Skeletal muscle tissue (tissue), 4 donors: ENCODE measurements around the gene KRT78. TPM values are rescaled to one million over a fixed set of nuclear protein-coding genes. Genes with fewer than 3 reads are reported as not detected.

ENCODE experiments used
- H3K27ac ChIP-seq: one replicate; pipeline ENCODE4 v1.7.0; 2013; ENCODE audit warnings: mild to moderate bottlenecking, low read depth, low read length, inconsistent platforms
- H3K27me3 ChIP-seq, 3 donors: one replicate each; pipeline ENCODE4 v1.7.0; 2013; ENCODE audit warnings: low read length in 3 of 3; ENCODE audit not compliant: control insufficient read depth in 3 of 3, insufficient read depth in 3 of 3
- H3K36me3 ChIP-seq, 3 donors: one replicate each; pipeline ENCODE4 v1.7.0; 2013; ENCODE audit warnings: low read length in 3 of 3; ENCODE audit not compliant: control insufficient read depth in 3 of 3, insufficient read depth in 3 of 3
- H3K4me1 ChIP-seq, 3 donors: one replicate each; pipeline ENCODE4 v1.7.0; 2013; ENCODE audit warnings: low read length in 3 of 3, mild to moderate bottlenecking in 3 of 3; ENCODE audit not compliant: control insufficient read depth in 3 of 3, insufficient read depth in 3 of 3
- H3K4me3 ChIP-seq, 3 donors: one replicate each; pipeline ENCODE4 v1.7.0; 2013; ENCODE audit warnings: low read length in 3 of 3
- H3K9ac ChIP-seq, 3 donors: one replicate each; pipeline ENCODE4 v1.7.0; 2013; ENCODE audit warnings: low read length in 3 of 3, mild to moderate bottlenecking in 3 of 3, moderate library complexity in 2 of 3, low read depth in 1 of 3
- H3K9me3 ChIP-seq, 3 donors: one replicate each; pipeline ENCODE4 v1.7.0; 2013; ENCODE audit warnings: low read length in 3 of 3; ENCODE audit not compliant: control insufficient read depth in 3 of 3
- total RNA-seq: library from RNA; depleted of rRNA; stranded (reverse); fragments of >200 nt; gene quantifications from one replicate; pipeline ENCODE4 v1.2.3, GENCODE V29; 2014
- donor health status: Osteomylitis.

Gene KRT78
- total RNA-seq, 1 donor from 2014 or later = not detected

DNA sequence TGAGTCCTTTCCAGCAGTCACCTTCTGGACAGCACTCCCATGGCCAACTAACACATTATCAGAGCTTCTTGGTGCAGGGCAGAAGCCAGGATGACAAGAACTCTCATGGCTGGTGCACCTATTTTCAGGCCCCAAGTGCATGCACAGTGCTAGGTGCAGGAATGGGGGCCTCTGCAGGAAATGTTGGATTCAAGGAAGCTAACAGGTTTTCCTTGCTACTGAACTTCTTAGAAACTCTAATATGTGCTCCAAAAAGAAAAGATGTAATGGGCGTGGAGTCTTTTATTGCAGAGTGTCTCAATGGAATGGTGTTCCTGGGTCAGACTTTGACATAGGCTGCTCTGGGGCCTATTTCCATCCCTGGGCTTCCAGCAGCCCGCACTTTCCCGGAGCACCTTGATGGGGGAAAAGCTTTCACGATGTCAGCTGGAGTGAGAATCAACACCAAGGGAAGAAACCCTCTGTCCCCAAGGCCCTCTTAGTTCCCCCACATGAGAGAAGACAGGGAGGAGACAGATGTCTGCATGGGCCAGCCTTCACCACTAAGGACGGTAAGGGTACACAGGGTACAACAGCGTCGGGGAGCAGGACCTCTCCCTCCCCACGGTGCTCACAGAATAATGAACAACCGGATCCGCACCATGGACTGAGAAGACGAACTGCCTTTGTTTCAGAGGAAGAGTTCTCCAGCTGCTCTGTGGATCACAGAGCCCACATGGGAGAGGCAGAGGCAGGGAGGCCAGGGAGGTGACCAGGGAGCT, 59.7 kb downstream of the KRT78 start:
- no peak overlapping the region for H3K4me3 ChIP-seq
- H3K27me3 ChIP-seq = peaks cover 31 to 46% (median 42%) of the 10 kb centered on the region in 3 donors
- no peaks in the 10 kb centered on the region for H3K36me3 ChIP-seq
- H3K27ac ChIP-seq = no peak overlapping the region
- H3K9me3 ChIP-seq = no peaks in the 10 kb centered on the region
- no peak overlapping the region for H3K9ac ChIP-seq
- no peaks in the 10 kb centered on the region for H3K4me1 ChIP-seq

DNA sequence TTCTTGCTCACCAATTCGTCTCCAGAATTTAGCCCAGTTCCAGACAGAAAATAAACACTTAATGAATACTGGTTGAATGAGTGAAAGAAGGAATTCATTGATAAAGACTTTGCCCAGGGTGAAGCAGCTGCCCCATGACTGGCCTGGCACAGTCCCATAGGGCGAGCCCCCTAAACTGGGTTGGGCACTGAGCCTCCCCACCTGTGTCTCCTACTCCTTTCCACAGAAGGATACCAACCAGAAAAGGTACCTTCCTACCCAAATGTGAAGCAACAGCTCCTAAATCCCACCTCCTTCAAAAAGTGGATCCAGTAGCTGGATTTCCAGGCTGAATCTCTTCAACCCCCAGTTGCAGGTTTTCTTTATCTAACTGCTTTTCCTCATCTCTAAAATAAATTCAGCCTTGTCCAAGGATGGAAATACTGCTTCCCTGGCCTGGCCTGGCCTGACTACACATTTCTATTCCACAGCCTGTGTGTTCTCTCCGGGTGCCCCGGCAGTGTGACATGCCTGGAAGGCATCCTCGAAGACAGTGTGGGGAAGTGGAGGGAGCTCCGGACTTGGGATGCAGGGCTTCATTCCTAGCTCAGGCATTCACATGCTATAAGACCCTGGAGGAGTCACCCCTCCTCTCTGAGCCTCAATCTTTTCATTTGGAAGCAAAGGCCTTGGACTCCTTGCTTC, 60.5 kb downstream of the KRT78 start:
- Histone ChIP-seq H3K27ac (no peak overlapping the region), H3K4me3 (no peak overlapping the region), H3K36me3 (no peaks in the 10 kb centered on the region), H3K4me1 (no peaks in the 10 kb centered on the region), H3K27me3 (peaks cover 29 to 46% (median 40%) of the 10 kb centered on the region in 3 donors), H3K9me3 (no peaks in the 10 kb centered on the region), H3K9ac (no peak overlapping the region)

Other genes with a start within 250 kb of the KRT78 start
- not detected for gene KRT72, start 247.5 kb downstream of the KRT78 start, total RNA-seq
- gene KRT73, start 230.4 kb downstream of the KRT78 start, total RNA-seq = under 0.01 TPM
- gene KRT2, start 196.8 kb downstream of the KRT78 start, total RNA-seq = not detected
- 2.1 TPM for gene KRT1, start 168.6 kb downstream of the KRT78 start, total RNA-seq
- not detected for gene KRT77, start 145.5 kb downstream of the KRT78 start, total RNA-seq
- not detected for gene KRT76, start 71.6 kb downstream of the KRT78 start, total RNA-seq
- gene KRT3, start 52.9 kb downstream of the KRT78 start, total RNA-seq = not detected
- not detected for gene KRT4, start 34.9 kb downstream of the KRT78 start, total RNA-seq
- 1.6 TPM for gene KRT79, start 14.7 kb downstream of the KRT78 start, total RNA-seq
- 1.6 TPM for gene KRT8, start 56.1 kb upstream of the KRT78 start, total RNA-seq
- 4.2 TPM for gene KRT18, start 100.1 kb upstream of the KRT78 start, total RNA-seq
- gene EIF4B, start 157.5 kb upstream of the KRT78 start, total RNA-seq = 1,005 TPM
- gene TNS2, start 201.1 kb upstream of the KRT78 start, total RNA-seq = 21.9 TPM
- 13.0 TPM for gene SPRYD3, start 230.4 kb upstream of the KRT78 start, total RNA-seq
- 89.8 TPM for gene IGFBP6, start 248.7 kb upstream of the KRT78 start, total RNA-seq